Mucosa of rectum (tissue), 2 donors: ENCODE measurements around the gene PCDH15.

Experiments used
- H3K27ac ChIP-seq, 2 donors: one replicate each; pipeline ENCODE4 v1.7.0; 2013; ENCODE audit warnings: inconsistent platforms in 2 of 2, low read depth in 2 of 2, low read length in 2 of 2
- H3K27me3 ChIP-seq, 2 donors: one replicate each; pipeline ENCODE4 v1.7.0; 2013; ENCODE audit warnings: low read length in 2 of 2; ENCODE audit not compliant: control insufficient read depth in 2 of 2, insufficient read depth in 2 of 2
- H3K36me3 ChIP-seq, 2 donors: one replicate each; pipeline ENCODE4 v1.7.0; 2013; ENCODE audit warnings: low read length in 2 of 2; ENCODE audit not compliant: control insufficient read depth in 2 of 2, insufficient read depth in 2 of 2
- H3K4me1 ChIP-seq, 2 donors: one replicate each; pipeline ENCODE4 v1.7.0; 2013; ENCODE audit warnings: low read length in 2 of 2, mild to moderate bottlenecking in 1 of 2; ENCODE audit not compliant: control insufficient read depth in 2 of 2, insufficient read depth in 2 of 2
- H3K4me3 ChIP-seq, 2 donors: one replicate each; pipeline ENCODE4 v1.7.0; 2013; ENCODE audit warnings: low read length in 2 of 2
- H3K9ac ChIP-seq, 2 donors: one replicate each; pipeline ENCODE4 v1.7.0; 2013; ENCODE audit warnings: low read length in 2 of 2, low read depth in 1 of 2, mild to moderate bottlenecking in 1 of 2
- H3K9me3 ChIP-seq, 2 donors: one replicate each; pipeline ENCODE4 v1.7.0; 2013; ENCODE audit warnings: low read length in 2 of 2; ENCODE audit not compliant: control insufficient read depth in 2 of 2
- donor health status: healthy.
- donor health status: Normal muscosa, but diverticular disease.

PCDH15 gene

GRCh38 chr10:54335296-54335695, 465.7 kb downstream of the PCDH15 start:
- no peaks in the 10 kb centered on the region for H3K36me3 ChIP-seq
- no peaks in the 10 kb centered on the region for H3K27me3 ChIP-seq
- no peak overlapping the region for H3K4me3 ChIP-seq
- H3K9me3 ChIP-seq: no peaks in the 10 kb centered on the region
- no peaks in the 10 kb centered on the region for H3K4me1 ChIP-seq
- no peak overlapping the region for H3K9ac ChIP-seq
- H3K27ac ChIP-seq: no peak overlapping the region

GRCh38 chr10:54319341-54319740, 481.7 kb downstream of the PCDH15 start:
- no peaks in the 10 kb centered on the region for H3K9me3 ChIP-seq
- H3K4me3 ChIP-seq: no peak overlapping the region
- H3K27me3 ChIP-seq: no peaks in the 10 kb centered on the region

GRCh38 chr10:54318470-54318869, 482.6 kb downstream of the PCDH15 start:
- Histone ChIP-seq H3K9me3 (no peaks in the 10 kb centered on the region), H3K27me3 (no peaks in the 10 kb centered on the region), H3K4me3 (no peak overlapping the region), H3K27ac (no peak overlapping the region), H3K9ac (no peak overlapping the region), H3K36me3 (no peaks in the 10 kb centered on the region), H3K4me1 (no peaks in the 10 kb centered on the region)

More at GRCh38 chr10:54319341-54319740, 481.7 kb downstream of the PCDH15 start:
- no peaks in the 10 kb centered on the region for H3K36me3 ChIP-seq
- no peak overlapping the region for H3K27ac ChIP-seq
- no peaks in the 10 kb centered on the region for H3K4me1 ChIP-seq
- H3K9ac ChIP-seq: no peak overlapping the region

GRCh38 chr10:54314430-54314829, 486.6 kb downstream of the PCDH15 start:
- Histone ChIP-seq H3K27me3 (no peaks in the 10 kb centered on the region), H3K4me1 (no peaks in the 10 kb centered on the region), H3K4me3 (no peak overlapping the region), H3K27ac (no peak overlapping the region), H3K9ac (no peak overlapping the region), H3K36me3 (no peaks in the 10 kb centered on the region), H3K9me3 (no peaks in the 10 kb centered on the region)

- Histone ChIP-seq H3K9me3 (no peaks in the 10 kb centered on the region), H3K27me3 (no peaks in the 10 kb centered on the region), H3K36me3 (no peaks in the 10 kb centered on the region), H3K9ac (no peak overlapping the region), H3K4me3 (no peak overlapping the region), H3K27ac (no peak overlapping the region), H3K4me1 (no peaks in the 10 kb centered on the region)
These were observed 516.4 kb downstream of the PCDH15 start for GRCh38 chr10:54284526-54285193.

GRCh38 chr10:54282012-54282411, 519.0 kb downstream of the PCDH15 start:
- no peaks in the 10 kb centered on the region for H3K27me3 ChIP-seq
- H3K27ac ChIP-seq: no peak overlapping the region
- H3K36me3 ChIP-seq: no peaks in the 10 kb centered on the region
- no peak overlapping the region for H3K9ac ChIP-seq
- H3K4me3 ChIP-seq: no peak overlapping the region
- no peaks in the 10 kb centered on the region for H3K4me1 ChIP-seq
- no peaks in the 10 kb centered on the region for H3K9me3 ChIP-seq

- Histone ChIP-seq H3K27ac (no peak overlapping the region), H3K36me3 (no peaks in the 10 kb centered on the region), H3K9ac (no peak overlapping the region)
These were observed 534.6 kb downstream of the PCDH15 start for GRCh38 chr10:54266395-54266794.

GRCh38 chr10:54262726-54263125, 538.3 kb downstream of the PCDH15 start:
- H3K27ac ChIP-seq: no peak overlapping the region
- H3K4me1 ChIP-seq: no peaks in the 10 kb centered on the region
- no peaks in the 10 kb centered on the region for H3K36me3 ChIP-seq
- no peak overlapping the region for H3K4me3 ChIP-seq
- no peak overlapping the region for H3K9ac ChIP-seq
- H3K9me3 ChIP-seq: no peaks in the 10 kb centered on the region
- H3K27me3 ChIP-seq: no peaks in the 10 kb centered on the region

More at GRCh38 chr10:54266395-54266794, 534.6 kb downstream of the PCDH15 start:
- no peaks in the 10 kb centered on the region for H3K27me3 ChIP-seq
- no peak overlapping the region for H3K4me3 ChIP-seq
- no peaks in the 10 kb centered on the region for H3K4me1 ChIP-seq
- H3K9me3 ChIP-seq: no peaks in the 10 kb centered on the region

GRCh38 chr10:54259104-54259503, 541.9 kb downstream of the PCDH15 start:
- Histone ChIP-seq H3K9ac (no peak overlapping the region), H3K4me3 (no peak overlapping the region), H3K9me3 (no peaks in the 10 kb centered on the region), H3K36me3 (no peaks in the 10 kb centered on the region), H3K27ac (no peak overlapping the region), H3K27me3 (no peaks in the 10 kb centered on the region), H3K4me1 (no peaks in the 10 kb centered on the region)

GRCh38 chr10:54234832-54235231, 566.2 kb downstream of the PCDH15 start:
- H3K27ac ChIP-seq: no peak overlapping the region

More at GRCh38 chr10:54234832-54235231, 566.2 kb downstream of the PCDH15 start:
- Histone ChIP-seq H3K9ac (no peak overlapping the region), H3K36me3 (no peaks in the 10 kb centered on the region), H3K4me1 (no peaks in the 10 kb centered on the region), H3K9me3 (peaks cover 0 to 4% of the 10 kb centered on the region in 2 donors), H3K4me3 (no peak overlapping the region), H3K27me3 (no peaks in the 10 kb centered on the region)
